H54 (cell line): ENCODE data around the gene CLDN6.

ENCODE experiments used
- DNase-seq: peaks from one replicate; pipeline ENCODE4 v3.0.0; 2011; ENCODE audit warnings: low spot score, mixed read lengths; ENCODE audit not compliant: insufficient read length
- FAIRE-seq: peaks from 3 replicates; lab custom pipeline; 2011; peaks lifted over from hg19 to GRCh38; lab: Jason Lieb, UNC
- POLR2A ChIP-seq: IDR thresholded peaks from 2 replicates; pipeline ENCODE4 v1.6.1; 2011; ENCODE audit warnings: low read depth, mild to moderate bottlenecking, low read length

CLDN6 gene

GRCh38 chr16:3027983-3028715, 10.2 kb upstream of the CLDN6 start:
- peak; percentile 94 for DNase-seq
- no peak for FAIRE-seq
- no peak for TF ChIP-seq POLR2A

- no peak for TF ChIP-seq POLR2A
- no peak for DNase-seq
- FAIRE-seq = no peak
These were observed 9.5 kb upstream of the CLDN6 start for GRCh38 chr16:3027489-3027795.

DNA sequence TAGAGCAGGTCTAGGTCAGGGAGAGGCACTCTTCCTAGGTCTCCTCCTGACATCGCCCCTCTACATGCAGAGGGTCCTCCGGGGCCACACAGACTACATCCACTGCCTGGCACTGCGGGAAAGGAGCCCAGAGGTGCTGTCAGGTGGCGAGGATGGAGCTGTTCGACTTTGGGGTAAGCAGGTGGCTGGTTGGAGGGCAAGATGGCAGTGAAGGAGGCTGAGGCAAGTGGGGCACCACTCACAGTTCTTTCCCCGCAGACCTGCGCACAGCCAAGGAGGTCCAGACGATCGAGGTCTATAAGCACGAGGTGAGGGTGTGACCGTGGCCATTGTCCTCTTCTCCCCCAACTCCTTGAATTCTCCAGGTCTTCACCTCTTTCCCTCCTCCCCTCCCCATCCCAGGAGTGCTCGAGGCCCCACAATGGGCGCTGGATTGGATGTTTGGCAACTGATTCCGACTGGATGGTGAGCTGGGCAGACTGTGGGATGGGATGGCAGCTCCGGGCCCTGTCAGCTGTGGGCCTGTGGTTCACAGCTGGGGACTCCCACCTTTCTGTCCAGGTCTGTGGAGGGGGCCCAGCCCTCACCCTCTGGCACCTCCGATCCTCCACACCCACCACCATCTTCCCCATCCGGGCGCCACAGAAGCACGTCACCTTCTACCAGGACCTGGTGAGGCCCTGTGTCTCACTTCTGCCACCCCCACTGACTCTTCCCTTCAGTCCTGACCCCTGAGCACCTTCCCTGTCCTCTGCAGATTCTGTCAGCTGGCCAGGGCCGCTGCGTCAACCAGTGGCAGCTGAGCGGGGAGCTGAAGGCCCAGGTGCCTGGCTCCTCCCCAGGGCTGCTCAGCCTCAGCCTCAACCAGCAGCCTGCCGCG, 8.9 kb upstream of the CLDN6 start:
- TF ChIP-seq POLR2A = no peak
- DNase-seq (no peak), FAIRE-seq (no peak)

DNA sequence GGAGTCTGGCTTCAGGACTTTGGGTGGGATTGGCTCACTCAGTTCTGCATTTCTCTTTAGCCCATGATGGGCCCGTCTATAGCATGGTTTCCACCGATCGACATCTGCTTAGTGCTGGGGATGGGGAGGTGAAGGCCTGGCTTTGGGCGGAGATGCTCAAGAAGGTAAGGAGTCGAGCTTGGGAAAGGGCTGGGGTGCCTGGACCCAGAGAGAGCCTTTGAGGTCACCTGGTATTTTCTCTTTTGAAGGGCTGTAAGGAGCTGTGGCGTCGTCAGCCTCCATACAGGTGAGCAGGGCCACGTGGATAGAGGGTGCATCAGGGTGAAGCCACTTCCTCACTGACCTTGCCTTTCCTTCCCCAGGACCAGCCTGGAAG, 8.0 kb upstream of the CLDN6 start:
- FAIRE-seq (no peak), DNase-seq (no peak)
- no peak for TF ChIP-seq POLR2A

DNA sequence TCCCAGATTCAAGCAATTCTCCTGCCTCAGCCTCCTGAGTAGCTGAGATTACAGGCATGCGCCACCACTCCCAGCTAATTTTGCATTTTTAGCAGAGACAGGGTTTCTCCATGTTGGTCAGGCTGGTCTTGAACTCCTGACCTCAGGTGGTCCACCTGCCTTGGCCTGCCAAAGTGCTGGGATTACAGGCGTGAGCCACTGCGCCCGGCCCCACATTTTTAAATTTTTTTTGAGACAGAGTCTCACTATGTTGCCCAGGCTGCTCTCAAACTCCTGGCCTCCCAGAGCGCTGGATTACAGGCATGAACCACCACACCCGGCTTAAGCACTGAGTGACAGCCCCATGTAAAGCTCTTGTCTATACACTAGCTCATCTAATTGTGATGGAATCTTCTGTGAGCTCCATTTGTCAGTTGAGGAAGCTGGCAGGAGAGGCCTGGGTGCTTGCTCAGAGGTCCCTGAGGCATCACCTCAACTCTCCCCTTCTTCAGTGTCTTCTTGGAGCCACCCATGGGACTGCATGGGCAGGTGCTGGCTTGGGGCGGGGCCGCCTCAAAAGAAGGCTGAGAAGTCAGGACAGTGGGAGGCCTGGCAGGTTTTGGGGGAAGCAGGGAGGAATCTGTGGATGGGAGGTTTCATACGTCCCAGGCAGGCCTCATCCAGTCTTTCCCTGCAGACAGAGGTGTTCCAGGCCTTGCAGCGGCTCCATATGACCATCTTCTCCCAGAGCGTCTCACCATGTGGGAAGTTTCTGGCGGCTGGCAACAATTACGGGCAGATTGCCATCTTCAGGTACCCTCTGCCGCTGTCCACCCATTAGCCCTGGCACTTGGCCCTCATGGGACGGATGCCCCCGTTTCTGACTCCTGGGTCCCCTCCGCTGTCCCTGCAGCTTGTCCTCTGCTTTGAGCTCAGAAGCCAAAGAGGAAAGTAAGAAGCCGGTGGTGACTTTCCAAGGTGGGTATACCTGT, 7.3 kb upstream of the CLDN6 start:
- no peak for DNase-seq
- no peak for FAIRE-seq
- TF ChIP-seq POLR2A = no peak

GRCh38 chr16:3023669-3024478, 5.9 kb upstream of the CLDN6 start, which contains the start of the genes HCFC1R1 and THOC6:
TSS of gene HCFC1R1 (minus strand) at chr16:3023942. CDS start at chr16:3023941, 1 bp downstream.
TSS of gene THOC6 (plus strand) at chr16:3024035. CDS start at chr16:3024327, 292 bp downstream.
- peak; percentile 76 for TF ChIP-seq POLR2A
- DNase-seq (peak; percentile 87), FAIRE-seq (peak; percentile 82)

- peak; percentile 64 for DNase-seq
- FAIRE-seq = no peak
These were observed 5.4 kb upstream of the CLDN6 start for GRCh38 chr16:3023415-3023668.

GRCh38 chr16:3022684-3023414, 4.9 kb upstream of the CLDN6 start:
- FAIRE-seq (no peak), DNase-seq (peak; percentile 55)
- peak; percentile 3 for TF ChIP-seq POLR2A

More at GRCh38 chr16:3023415-3023668, 5.4 kb upstream of the CLDN6 start:
- no peak; the same call in 1 of the 2 replicates for TF ChIP-seq POLR2A

- TF ChIP-seq POLR2A = 0 out of 2 replicates have a peak, but pooled peaks have one; percentile 24
- DNase-seq (peak; percentile 83), FAIRE-seq (no peak)
These were observed 4.3 kb upstream of the CLDN6 start for GRCh38 chr16:3022208-3022683.

DNA sequence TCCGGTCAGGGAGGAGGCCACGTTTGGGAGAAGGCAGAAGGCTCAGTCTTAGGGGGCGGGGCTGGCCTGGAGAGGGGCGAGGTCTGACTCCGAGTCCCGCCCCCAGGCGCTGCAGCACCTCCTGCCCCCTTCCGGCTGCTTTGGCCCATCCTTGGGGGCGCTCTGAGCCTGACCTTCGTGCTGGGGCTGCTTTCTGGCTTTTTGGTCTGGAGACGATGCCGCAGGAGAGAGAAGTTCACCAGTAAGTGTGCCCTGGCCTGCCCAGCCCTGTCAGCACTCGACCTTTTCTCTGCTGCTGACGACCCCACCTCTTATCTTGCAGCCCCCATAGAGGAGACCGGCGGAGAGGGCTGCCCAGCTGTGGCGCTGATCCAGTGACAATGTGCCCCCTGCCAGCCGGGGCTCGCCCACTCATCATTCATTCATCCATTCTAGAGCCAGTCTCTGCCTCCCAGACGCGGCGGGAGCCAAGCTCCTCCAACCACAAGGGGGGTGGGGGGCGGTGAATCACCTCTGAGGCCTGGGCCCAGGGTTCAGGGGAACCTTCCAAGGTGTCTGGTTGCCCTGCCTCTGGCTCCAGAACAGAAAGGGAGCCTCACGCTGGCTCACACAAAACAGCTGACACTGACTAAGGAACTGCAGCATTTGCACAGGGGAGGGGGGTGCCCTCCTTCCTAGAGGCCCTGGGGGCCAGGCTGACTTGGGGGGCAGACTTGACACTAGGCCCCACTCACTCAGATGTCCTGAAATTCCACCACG, 3.6 kb upstream of the CLDN6 start:
- DNase-seq (peak; percentile 75), FAIRE-seq (peak; percentile 85)
- 0 out of 2 replicates have a peak, but pooled peaks have one; percentile 26 for TF ChIP-seq POLR2A
